IMR-90 (cell line): Measurements from ENCODE around the gene KLK1.

Experiments used
- CEBPB ChIP-seq: IDR thresholded peaks from 2 replicates; pipeline ENCODE4 v1.6.1; 2012; ENCODE audit warnings: low read depth, low read length, improper control_type of control experiment
- RCOR1 ChIP-seq: IDR thresholded peaks from 2 replicates; pipeline ENCODE4 v1.6.1; 2012; ENCODE audit warnings: mild to moderate bottlenecking, low read length, improper control_type of control experiment; ENCODE audit not compliant: insufficient replicate concordance
- TF ChIP-seq, protein P1 (sequence below): conservative IDR thresholded peaks from 2 replicates; pipeline ENCODE4 v1.5.1; 2012; ENCODE audit warnings: mild to moderate bottlenecking, low read depth, low read length, improper control_type of control experiment

DNA sequence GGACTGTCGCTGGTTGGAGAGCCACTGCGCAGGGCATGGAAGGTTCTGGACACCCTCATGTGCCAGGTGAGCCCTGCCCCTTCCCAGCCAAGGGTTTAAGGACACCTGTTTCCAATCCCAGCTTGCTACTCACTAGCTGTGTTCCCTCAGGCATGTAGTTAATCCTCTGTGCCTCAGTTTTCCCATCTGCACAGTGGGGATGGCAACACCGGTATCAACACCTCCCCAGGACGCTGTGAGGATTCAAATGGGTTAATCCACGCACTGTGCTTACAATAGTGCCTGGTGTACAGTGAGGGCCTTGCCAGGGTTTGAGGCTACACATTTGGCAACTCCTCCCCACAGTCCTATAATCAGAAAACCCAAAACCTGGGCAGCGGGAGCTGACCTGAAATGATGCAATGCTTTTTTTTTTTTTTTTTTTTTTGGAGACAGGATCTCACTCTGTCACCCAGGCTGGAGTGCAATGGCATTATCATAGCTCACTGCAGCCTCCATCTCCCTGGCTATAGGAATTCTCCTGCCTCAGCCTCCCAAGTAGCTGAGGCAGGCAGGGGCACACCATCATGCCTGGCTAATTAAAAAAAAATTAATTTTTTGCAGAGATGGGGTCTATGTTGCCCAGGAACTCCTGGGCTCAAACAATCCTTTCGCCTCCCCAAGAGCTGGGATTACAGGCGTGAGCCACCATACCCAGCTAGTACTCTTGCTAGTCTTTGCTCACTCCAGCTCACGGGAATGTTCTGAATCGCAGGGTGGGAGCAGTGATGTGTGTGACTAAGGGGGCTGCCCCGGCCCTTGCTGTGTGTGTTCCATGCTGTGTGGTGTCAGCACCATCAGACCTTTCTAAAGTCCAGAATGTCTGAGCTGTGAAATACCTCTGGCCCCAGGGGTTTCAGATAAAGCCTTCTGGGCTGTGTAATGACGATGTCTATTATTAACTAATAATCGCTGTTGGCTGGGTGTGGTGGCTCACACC, 31.0 kb downstream of the KLK1 start:
- TF ChIP-seq, protein P1, sequence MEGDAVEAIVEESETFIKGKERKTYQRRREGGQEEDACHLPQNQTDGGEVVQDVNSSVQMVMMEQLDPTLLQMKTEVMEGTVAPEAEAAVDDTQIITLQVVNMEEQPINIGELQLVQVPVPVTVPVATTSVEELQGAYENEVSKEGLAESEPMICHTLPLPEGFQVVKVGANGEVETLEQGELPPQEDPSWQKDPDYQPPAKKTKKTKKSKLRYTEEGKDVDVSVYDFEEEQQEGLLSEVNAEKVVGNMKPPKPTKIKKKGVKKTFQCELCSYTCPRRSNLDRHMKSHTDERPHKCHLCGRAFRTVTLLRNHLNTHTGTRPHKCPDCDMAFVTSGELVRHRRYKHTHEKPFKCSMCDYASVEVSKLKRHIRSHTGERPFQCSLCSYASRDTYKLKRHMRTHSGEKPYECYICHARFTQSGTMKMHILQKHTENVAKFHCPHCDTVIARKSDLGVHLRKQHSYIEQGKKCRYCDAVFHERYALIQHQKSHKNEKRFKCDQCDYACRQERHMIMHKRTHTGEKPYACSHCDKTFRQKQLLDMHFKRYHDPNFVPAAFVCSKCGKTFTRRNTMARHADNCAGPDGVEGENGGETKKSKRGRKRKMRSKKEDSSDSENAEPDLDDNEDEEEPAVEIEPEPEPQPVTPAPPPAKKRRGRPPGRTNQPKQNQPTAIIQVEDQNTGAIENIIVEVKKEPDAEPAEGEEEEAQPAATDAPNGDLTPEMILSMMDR: no peak
- TF ChIP-seq CEBPB (no peak), RCOR1 (no peak)
